Measurements from ENCODE around the gene EEF1B2.
"Not testable (repeated sequence)": the region's sequence is repeated elsewhere in the genome, so short reads cannot be mapped to it uniquely, and the experiment has no call there.

DNA sequence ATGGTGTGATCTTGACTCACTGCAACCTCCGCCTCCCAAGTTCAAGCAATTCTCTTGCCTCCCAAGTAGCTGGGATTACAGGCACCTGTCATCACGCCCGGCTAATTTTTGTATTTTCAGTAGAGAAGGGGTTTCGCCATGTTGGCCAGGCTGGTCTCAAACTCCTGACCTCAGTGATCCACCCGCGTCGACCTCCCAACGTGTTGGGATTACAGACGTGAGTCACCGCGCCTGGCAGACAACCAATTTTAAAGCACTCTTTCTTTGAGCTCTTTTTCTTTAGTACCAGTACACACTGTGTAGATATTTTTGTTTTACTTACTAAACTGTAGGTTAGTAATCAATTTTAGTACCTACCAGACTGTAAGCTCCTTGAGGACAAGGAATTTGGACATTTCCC, 2.7 kb upstream of the EEF1B2 start:
- not testable (repeated sequence) for TF ChIP-seq RFX5 (IDR thresholded peaks at IDR 0.05; ENCODE audit: low read depth, low read length); ZNF224 (CRISPR knock-in tag; IDR thresholded peaks at IDR 0.05); PHF8 (CRISPR knock-in tag; IDR thresholded peaks at IDR 0.05); ZNF766 (CRISPR knock-in tag; IDR thresholded peaks at IDR 0.05; ENCODE audit: borderline replicate concordance); NR2F2 (IDR thresholded peaks at IDR 0.05; ENCODE audit: borderline replicate concordance, low read depth); CHD2 (IDR thresholded peaks at IDR 0.05; ENCODE audit: low read depth, low read length); NR1H2 (CRISPR knock-in tag; IDR thresholded peaks at IDR 0.05; ENCODE audit: borderline replicate concordance, low read depth); ZBTB7A (CRISPR knock-in tag; IDR thresholded peaks at IDR 0.05); ZNF232 (CRISPR knock-in tag; IDR thresholded peaks at IDR 0.05; ENCODE audit: borderline replicate concordance); TBP (CRISPR knock-in tag; IDR thresholded peaks at IDR 0.05)
- TF ChIP-seq, protein P1, sequence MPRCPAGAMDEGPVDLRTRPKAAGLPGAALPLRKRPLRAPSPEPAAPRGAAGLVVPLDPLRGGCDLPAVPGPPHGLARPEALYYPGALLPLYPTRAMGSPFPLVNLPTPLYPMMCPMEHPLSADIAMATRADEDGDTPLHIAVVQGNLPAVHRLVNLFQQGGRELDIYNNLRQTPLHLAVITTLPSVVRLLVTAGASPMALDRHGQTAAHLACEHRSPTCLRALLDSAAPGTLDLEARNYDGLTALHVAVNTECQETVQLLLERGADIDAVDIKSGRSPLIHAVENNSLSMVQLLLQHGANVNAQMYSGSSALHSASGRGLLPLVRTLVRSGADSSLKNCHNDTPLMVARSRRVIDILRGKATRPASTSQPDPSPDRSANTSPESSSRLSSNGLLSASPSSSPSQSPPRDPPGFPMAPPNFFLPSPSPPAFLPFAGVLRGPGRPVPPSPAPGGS (CRISPR knock-in tag; IDR thresholded peaks at IDR 0.05) = not testable (repeated sequence)
- TF ChIP-seq, protein P2, sequence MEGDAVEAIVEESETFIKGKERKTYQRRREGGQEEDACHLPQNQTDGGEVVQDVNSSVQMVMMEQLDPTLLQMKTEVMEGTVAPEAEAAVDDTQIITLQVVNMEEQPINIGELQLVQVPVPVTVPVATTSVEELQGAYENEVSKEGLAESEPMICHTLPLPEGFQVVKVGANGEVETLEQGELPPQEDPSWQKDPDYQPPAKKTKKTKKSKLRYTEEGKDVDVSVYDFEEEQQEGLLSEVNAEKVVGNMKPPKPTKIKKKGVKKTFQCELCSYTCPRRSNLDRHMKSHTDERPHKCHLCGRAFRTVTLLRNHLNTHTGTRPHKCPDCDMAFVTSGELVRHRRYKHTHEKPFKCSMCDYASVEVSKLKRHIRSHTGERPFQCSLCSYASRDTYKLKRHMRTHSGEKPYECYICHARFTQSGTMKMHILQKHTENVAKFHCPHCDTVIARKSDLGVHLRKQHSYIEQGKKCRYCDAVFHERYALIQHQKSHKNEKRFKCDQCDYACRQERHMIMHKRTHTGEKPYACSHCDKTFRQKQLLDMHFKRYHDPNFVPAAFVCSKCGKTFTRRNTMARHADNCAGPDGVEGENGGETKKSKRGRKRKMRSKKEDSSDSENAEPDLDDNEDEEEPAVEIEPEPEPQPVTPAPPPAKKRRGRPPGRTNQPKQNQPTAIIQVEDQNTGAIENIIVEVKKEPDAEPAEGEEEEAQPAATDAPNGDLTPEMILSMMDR (CRISPR knock-in tag; IDR thresholded peaks at IDR 0.05) = not testable (repeated sequence)
- TF ChIP-seq, protein P3, sequence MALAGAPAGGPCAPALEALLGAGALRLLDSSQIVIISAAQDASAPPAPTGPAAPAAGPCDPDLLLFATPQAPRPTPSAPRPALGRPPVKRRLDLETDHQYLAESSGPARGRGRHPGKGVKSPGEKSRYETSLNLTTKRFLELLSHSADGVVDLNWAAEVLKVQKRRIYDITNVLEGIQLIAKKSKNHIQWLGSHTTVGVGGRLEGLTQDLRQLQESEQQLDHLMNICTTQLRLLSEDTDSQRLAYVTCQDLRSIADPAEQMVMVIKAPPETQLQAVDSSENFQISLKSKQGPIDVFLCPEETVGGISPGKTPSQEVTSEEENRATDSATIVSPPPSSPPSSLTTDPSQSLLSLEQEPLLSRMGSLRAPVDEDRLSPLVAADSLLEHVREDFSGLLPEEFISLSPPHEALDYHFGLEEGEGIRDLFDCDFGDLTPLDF (CRISPR knock-in tag; IDR thresholded peaks at IDR 0.05) = not testable (repeated sequence)
- TF ChIP-seq, protein P4, sequence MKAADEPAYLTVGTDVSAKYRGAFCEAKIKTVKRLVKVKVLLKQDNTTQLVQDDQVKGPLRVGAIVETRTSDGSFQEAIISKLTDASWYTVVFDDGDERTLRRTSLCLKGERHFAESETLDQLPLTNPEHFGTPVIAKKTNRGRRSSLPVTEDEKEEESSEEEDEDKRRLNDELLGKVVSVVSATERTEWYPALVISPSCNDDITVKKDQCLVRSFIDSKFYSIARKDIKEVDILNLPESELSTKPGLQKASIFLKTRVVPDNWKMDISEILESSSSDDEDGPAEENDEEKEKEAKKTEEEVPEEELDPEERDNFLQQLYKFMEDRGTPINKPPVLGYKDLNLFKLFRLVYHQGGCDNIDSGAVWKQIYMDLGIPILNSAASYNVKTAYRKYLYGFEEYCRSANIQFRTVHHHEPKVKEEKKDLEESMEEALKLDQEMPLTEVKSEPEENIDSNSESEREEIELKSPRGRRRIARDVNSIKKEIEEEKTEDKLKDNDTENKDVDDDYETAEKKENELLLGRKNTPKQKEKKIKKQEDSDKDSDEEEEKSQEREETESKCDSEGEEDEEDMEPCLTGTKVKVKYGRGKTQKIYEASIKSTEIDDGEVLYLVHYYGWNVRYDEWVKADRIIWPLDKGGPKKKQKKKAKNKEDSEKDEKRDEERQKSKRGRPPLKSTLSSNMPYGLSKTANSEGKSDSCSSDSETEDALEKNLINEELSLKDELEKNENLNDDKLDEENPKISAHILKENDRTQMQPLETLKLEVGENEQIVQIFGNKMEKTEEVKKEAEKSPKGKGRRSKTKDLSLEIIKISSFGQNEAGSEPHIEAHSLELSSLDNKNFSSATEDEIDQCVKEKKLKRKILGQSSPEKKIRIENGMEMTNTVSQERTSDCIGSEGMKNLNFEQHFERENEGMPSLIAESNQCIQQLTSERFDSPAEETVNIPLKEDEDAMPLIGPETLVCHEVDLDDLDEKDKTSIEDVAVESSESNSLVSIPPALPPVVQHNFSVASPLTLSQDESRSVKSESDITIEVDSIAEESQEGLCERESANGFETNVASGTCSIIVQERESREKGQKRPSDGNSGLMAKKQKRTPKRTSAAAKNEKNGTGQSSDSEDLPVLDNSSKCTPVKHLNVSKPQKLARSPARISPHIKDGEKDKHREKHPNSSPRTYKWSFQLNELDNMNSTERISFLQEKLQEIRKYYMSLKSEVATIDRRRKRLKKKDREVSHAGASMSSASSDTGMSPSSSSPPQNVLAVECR (CRISPR knock-in tag; IDR thresholded peaks at IDR 0.05; ENCODE audit: borderline replicate concordance) = not testable (repeated sequence)
